H9 (cell line): ENCODE data around the gene ALDH1L1. TPM values are rescaled to one million over a fixed set of nuclear protein-coding genes. Genes with fewer than 3 reads are reported as not detected.
A peak's percentile ranks its signal among the peaks of the same experiment; 100 is the strongest.

Experiments
- DNase-seq: peaks from one replicate; pipeline ENCODE4 v3.0.0-alpha.2; 2017
- H2AFZ ChIP-seq: one replicate; pipeline ENCODE4 v1.6.1; 2013; ENCODE audit warnings: mild to moderate bottlenecking, low read length, control low read depth, moderate library complexity
- H2AK5ac ChIP-seq: 2 replicates; pipeline ENCODE4 v1.6.1; 2013; ENCODE audit warnings: low read length, control low read depth, mixed read lengths; ENCODE audit not compliant: insufficient read length
- H2BK120ac ChIP-seq: one replicate; pipeline ENCODE4 v1.6.1; 2013; ENCODE audit warnings: low read depth, mild to moderate bottlenecking, low read length, control low read depth, inconsistent platforms; ENCODE audit not compliant: poor library complexity, severe bottlenecking
- H2BK12ac ChIP-seq: 2 replicates; pipeline ENCODE4 v1.6.1; 2013; ENCODE audit warnings: low read length, control low read depth, mixed read lengths, low read depth; ENCODE audit not compliant: insufficient read length
- H2BK15ac ChIP-seq: 2 replicates; pipeline ENCODE4 v1.6.1; 2013; ENCODE audit warnings: low read depth, low read length, control low read depth
- H2BK20ac ChIP-seq: one replicate; pipeline ENCODE4 v1.6.1; 2013; ENCODE audit warnings: low read depth, mild to moderate bottlenecking, low read length, control low read depth, inconsistent platforms; ENCODE audit not compliant: poor library complexity, severe bottlenecking
- H2BK5ac ChIP-seq: 2 replicates; pipeline ENCODE4 v1.6.1; 2013; ENCODE audit warnings: low read length, control low read depth, mixed read lengths; ENCODE audit not compliant: insufficient read length
- H3K14ac ChIP-seq: 2 replicates; pipeline ENCODE4 v1.6.1; 2013; ENCODE audit warnings: low read length, control low read depth; ENCODE audit not compliant: insufficient read depth
- H3K18ac ChIP-seq: 2 replicates; pipeline ENCODE4 v1.6.1; 2013; ENCODE audit warnings: low read depth, mild to moderate bottlenecking, mixed read lengths, low read length, control low read depth; ENCODE audit not compliant: insufficient read length
- H3K23ac ChIP-seq: 2 replicates; pipeline ENCODE4 v1.6.1; 2013; ENCODE audit warnings: low read length, control low read depth, mixed read lengths, low read depth; ENCODE audit not compliant: insufficient read length
- H3K23me2 ChIP-seq: 2 replicates; pipeline ENCODE4 v1.6.1; 2013; ENCODE audit warnings: low read depth, mild to moderate bottlenecking, mixed read lengths, low read length, control low read depth; ENCODE audit not compliant: insufficient read length, poor library complexity, severe bottlenecking
- H3K27ac ChIP-seq: 2 replicates; pipeline ENCODE4 v1.5.1; 2013; ENCODE audit warnings: low read length, control low read depth, mixed read lengths, low read depth; ENCODE audit not compliant: insufficient read length
- H3K27me3 ChIP-seq: 2 replicates; pipeline ENCODE4 v1.6.1; 2013; ENCODE audit warnings: low read length, control low read depth, inconsistent platforms; ENCODE audit not compliant: insufficient read depth
- H3K4ac ChIP-seq: 2 replicates; pipeline ENCODE4 v1.6.1; 2013; ENCODE audit warnings: low read depth, mild to moderate bottlenecking, control low read depth, inconsistent platforms, low read length, moderate library complexity
- H3K4me1 ChIP-seq: 2 replicates; pipeline ENCODE4 v1.6.1; 2013; ENCODE audit warnings: low read length, control low read depth, inconsistent platforms; ENCODE audit not compliant: insufficient read depth
- H3K4me2 ChIP-seq: 2 replicates; pipeline ENCODE4 v1.6.1; 2013; ENCODE audit warnings: low read length, control low read depth, mixed read lengths; ENCODE audit not compliant: insufficient read length, insufficient read depth
- H3K56ac ChIP-seq: 2 replicates; pipeline ENCODE4 v1.6.1; 2013; ENCODE audit warnings: low read depth, mild to moderate bottlenecking, mixed read lengths, low read length, control low read depth; ENCODE audit not compliant: insufficient read length
- H3K79me1 ChIP-seq: 2 replicates; pipeline ENCODE4 v1.6.1; 2013; ENCODE audit warnings: low read depth, mild to moderate bottlenecking, moderate library complexity, low read length, control low read depth, inconsistent platforms; ENCODE audit not compliant: insufficient read depth, poor library complexity, severe bottlenecking
- H3K79me2 ChIP-seq: 2 replicates; pipeline ENCODE4 v1.6.1; 2013; ENCODE audit warnings: low read length, control low read depth, inconsistent platforms; ENCODE audit not compliant: insufficient read depth
- H3K9ac ChIP-seq: 2 replicates; pipeline ENCODE4 v1.6.1; 2013; ENCODE audit warnings: low read length, control low read depth, mixed read lengths; ENCODE audit not compliant: insufficient read length; ENCODE audit errors: extremely low read depth
- H3K9me3 ChIP-seq: one replicate; pipeline ENCODE4 v1.6.1; 2013; ENCODE audit warnings: low read depth, low read length, inconsistent platforms; ENCODE audit not compliant: control insufficient read depth
- H3T11ph ChIP-seq: one replicate; pipeline ENCODE4 v1.6.1; 2013; ENCODE audit warnings: mild to moderate bottlenecking, low read length, control low read depth, inconsistent platforms
- H4K20me1 ChIP-seq: one replicate; pipeline ENCODE4 v1.6.1; 2013; ENCODE audit not compliant: control insufficient read depth, insufficient read length, insufficient read depth
- H4K5ac ChIP-seq: 2 replicates; pipeline ENCODE4 v1.6.1; 2013; ENCODE audit warnings: low read depth, mild to moderate bottlenecking, mixed read lengths, low read length, control low read depth; ENCODE audit not compliant: insufficient read length
- H4K8ac ChIP-seq: replicated peaks from 2 replicates; pipeline ENCODE4 v1.6.1; 2013; ENCODE audit warnings: low read length, control low read depth, mixed read lengths, low read depth; ENCODE audit not compliant: insufficient read length
- H4K91ac ChIP-seq: 2 replicates; pipeline ENCODE4 v1.6.1; 2013; ENCODE audit warnings: low read depth, mild to moderate bottlenecking, moderate library complexity, mixed read lengths, low read length, control low read depth; ENCODE audit not compliant: insufficient read length
- H3K27ac Mint-ChIP-seq, 3 experiments: 2 replicates in 2 of 3; 3 replicates in 1 of 3; pipeline ENCODE4 v1.8.0; 2020 to 2021; ENCODE audit warnings: mixed read lengths in 3 of 3, mild to moderate bottlenecking in 1 of 3, moderate library complexity in 1 of 3
- H3K27me3 Mint-ChIP-seq: 2 replicates; pipeline ENCODE4 v1.8.0; 2021; ENCODE audit warnings: low read depth, mild to moderate bottlenecking, moderate library complexity, mixed read lengths
- H3K36me3 Mint-ChIP-seq, 3 experiments: 2 replicates in 2 of 3; 3 replicates in 1 of 3; pipeline ENCODE4 v1.8.0; 2020 to 2021; ENCODE audit warnings: low read depth in 3 of 3, mixed read lengths in 3 of 3; ENCODE audit not compliant: insufficient read depth in 1 of 3
- H3K4me1 Mint-ChIP-seq, 2 experiments: 2 replicates each; pipeline ENCODE4 v1.8.0; 2020; ENCODE audit warnings: mixed read lengths in 2 of 2
- H3K4me3 Mint-ChIP-seq, 2 experiments: 2 replicates in 1 of 2; 3 replicates in 1 of 2; pipeline ENCODE4 v1.8.0; 2020 to 2021; ENCODE audit warnings: mild to moderate bottlenecking in 2 of 2, mixed read lengths in 2 of 2, moderate library complexity in 1 of 2
- H3K9me3 Mint-ChIP-seq, 2 experiments: 2 replicates in 1 of 2; 3 replicates in 1 of 2; pipeline ENCODE4 v1.8.0; 2020; ENCODE audit warnings: mild to moderate bottlenecking in 2 of 2, mixed read lengths in 2 of 2, moderate library complexity in 1 of 2
- CTCF ChIP-seq: fragments of 200-600 bp; sonication (generic); conservative IDR thresholded peaks from 3 replicates; pipeline ENCODE4 v1.8.0; 2021; ENCODE audit warnings: antibody characterized with exemption, mild to moderate bottlenecking
- WGBS: extraction: QIAGEN DNeasy Blood & Tissue Kit; methylation state at CpG from one replicate; pipeline ENCODE4 v1.1.7; 2013; ENCODE audit warnings: missing lambda C conversion rate, low lambda C conversion rate, mixed read lengths; ENCODE audit not compliant: insufficient read length; ENCODE audit errors: extremely low coverage; 5-methylcytosine and 5-hydroxymethylcytosine counted together
- total RNA-seq: library from RNA; stranded (reverse); gene quantifications from 2 replicates; pipeline ENCODE4 v1.2.1, GENCODE V29; 2021

The ALDH1L1 gene
- total RNA-seq, 1 experiment from 2014 or later = 0.90 TPM

- Histone ChIP-seq H2AK5ac (no peak overlapping the region), H3K4me2 (no peak overlapping the region), H3K27ac (no peak overlapping the region), H3K23ac (no peak overlapping the region), H2BK15ac (no peak overlapping the region), H3K4ac (no peak overlapping the region), H3K79me2 (no peaks in the 10 kb centered on the region), H3K4me1 (no peaks in the 10 kb centered on the region), H4K91ac (no peak overlapping the region), H3K79me1 (no peaks in the 10 kb centered on the region), H2BK120ac (no peak overlapping the region), H3K9ac (no peak overlapping the region), H2AFZ (no peak overlapping the region), H2BK20ac (no peak overlapping the region), H4K20me1 (no peaks in the 10 kb centered on the region), H3K18ac (no peak overlapping the region), H2BK12ac (no peak overlapping the region), H4K8ac (no peak overlapping the region), H3K23me2 (no peaks in the 10 kb centered on the region), H3K27me3 (no peaks in the 10 kb centered on the region), H3K9me3 (no peaks in the 10 kb centered on the region), H4K5ac (no peak overlapping the region), H3K14ac (no peak overlapping the region), H2BK5ac (no peak overlapping the region), H3K56ac (no peak overlapping the region), H3T11ph (no peak overlapping the region)
- no peaks in the 10 kb centered on the region for H3K27me3 Mint-ChIP-seq
- WGBS = no CpG with 5 or more reads among the region's 7 CpGs
- H3K27ac Mint-ChIP-seq = peak overlapping the region in 1 of 3 experiments; percentile 65; a peak in 2 of 7 replicates
- DNase-seq = no peak
- no peak overlapping the region for H3K4me3 Mint-ChIP-seq
- TF ChIP-seq CTCF = no peak
- no peaks in the 10 kb centered on the region for H3K9me3 Mint-ChIP-seq
- peaks cover 8 to 11% of the 10 kb centered on the region in 2 experiments for H3K4me1 Mint-ChIP-seq
- peaks cover 0 to 5% (median 0%) of the 10 kb centered on the region in 3 experiments; a peak in 3 of 7 replicates for H3K36me3 Mint-ChIP-seq
These were observed 121.7 kb downstream of the ALDH1L1 start for GRCh38 chr3:126058666-126059065.
